ENCODE results near the gene CTDSPL. TPM values are rescaled to one million over a fixed set of nuclear protein-coding genes. Genes with fewer than 3 reads are reported as not detected.

CTDSPL gene
- total RNA-seq, 1 experiment from 2014 or later, result 14.0 TPM

- no TSS peak for BruUV-seq (replicated peaks)
- TF ChIP-seq EZH2 (IDR thresholded peaks at IDR 0.05; ENCODE audit: borderline replicate concordance, low read depth, low read length, poor library complexity, severe bottlenecking) (no peak), CTCF (conservative IDR thresholded peaks at IDR 0.05; ENCODE audit: low read depth, low read length) (no peak)
- POLR2A ChIA-PET (ENCODE audit: low non-redundant PET), result interaction anchor here (0.7 kb wide), 1 partner anchor 22 kb away, joined by 3 read pairs; no protein-coding TSS in a partner anchor
- peak; percentile 63 for DNase-seq (ENCODE audit: low spot score)
- CTCF ChIA-PET, result interaction anchor here (0.7 to 0.9 kb wide), 2 partner anchors 11 to 41 kb away, joined by 3 read pairs; no protein-coding TSS in a partner anchor
- intact Hi-C loops (cut with micrococcal nuclease; ENCODE audit: unreplicated experiment), result no loop called here
- H3K9me3 ChIP-seq (ENCODE audit: low read depth, low read length, poor library complexity, severe bottlenecking), result no peaks in the 10 kb centered on the region
- H3K4me3 ChIP-seq (ENCODE audit: low read depth, low read length, poor library complexity, severe bottlenecking), result no peak overlapping the region
- H3K27me3 ChIP-seq (replicated peaks; ENCODE audit: insufficient read depth, low read depth, low read length, poor library complexity), result no peaks in the 10 kb centered on the region
- H3K4me1 ChIP-seq (ENCODE audit: insufficient read depth, low read length, poor library complexity, severe bottlenecking), result peaks cover 51% of the 10 kb centered on the region
- H3K36me3 ChIP-seq (ENCODE audit: insufficient read depth, low read length, poor library complexity, severe bottlenecking), result no peaks in the 10 kb centered on the region
- H3K27ac ChIP-seq (ENCODE audit: low read depth, low read length, poor library complexity, severe bottlenecking), result peak overlapping the region; percentile 67
These were observed 94.4 kb downstream of the CTDSPL start for GRCh38 chr3:37955918-37956707.

GRCh38 chr3:37956723-37957538, 95.3 kb downstream of the CTDSPL start:
- POLR2A ChIA-PET (ENCODE audit: low non-redundant PET), result no interaction called here
- no peak overlapping the region for H3K4me3 ChIP-seq (ENCODE audit: low read depth, low read length, poor library complexity, severe bottlenecking)
- H3K4me1 ChIP-seq (ENCODE audit: insufficient read depth, low read length, poor library complexity, severe bottlenecking), result peaks cover 59% of the 10 kb centered on the region
- no peaks in the 10 kb centered on the region for H3K9me3 ChIP-seq (ENCODE audit: low read depth, low read length, poor library complexity, severe bottlenecking)
- H3K27ac ChIP-seq (ENCODE audit: low read depth, low read length, poor library complexity, severe bottlenecking), result peak overlapping the region; percentile 67
- DNase-seq (ENCODE audit: low spot score), result no peak
- no peak for TF ChIP-seq CTCF (conservative IDR thresholded peaks at IDR 0.05; ENCODE audit: low read depth, low read length)
- TF ChIP-seq EZH2 (IDR thresholded peaks at IDR 0.05; ENCODE audit: borderline replicate concordance, low read depth, low read length, poor library complexity, severe bottlenecking), result no peak
- CTCF ChIA-PET, result interaction anchor here (0.7 kb wide), 1 partner anchor 10 kb away, joined by 3 read pairs; no protein-coding TSS in a partner anchor
- intact Hi-C loops (cut with micrococcal nuclease; ENCODE audit: unreplicated experiment), result no loop called here
- H3K27me3 ChIP-seq (replicated peaks; ENCODE audit: insufficient read depth, low read depth, low read length, poor library complexity), result no peaks in the 10 kb centered on the region
- no peaks in the 10 kb centered on the region for H3K36me3 ChIP-seq (ENCODE audit: insufficient read depth, low read length, poor library complexity, severe bottlenecking)
- no TSS peak for BruUV-seq (replicated peaks)

- peaks cover 65% of the 10 kb centered on the region for H3K4me1 ChIP-seq (ENCODE audit: insufficient read depth, low read length, poor library complexity, severe bottlenecking)
- H3K27me3 ChIP-seq (replicated peaks; ENCODE audit: insufficient read depth, low read depth, low read length, poor library complexity), result no peaks in the 10 kb centered on the region
- no peaks in the 10 kb centered on the region for H3K36me3 ChIP-seq (ENCODE audit: insufficient read depth, low read length, poor library complexity, severe bottlenecking)
- H3K9me3 ChIP-seq (ENCODE audit: low read depth, low read length, poor library complexity, severe bottlenecking), result no peaks in the 10 kb centered on the region
- no peak for TF ChIP-seq EZH2 (IDR thresholded peaks at IDR 0.05; ENCODE audit: borderline replicate concordance, low read depth, low read length, poor library complexity, severe bottlenecking)
- TF ChIP-seq CTCF (conservative IDR thresholded peaks at IDR 0.05; ENCODE audit: low read depth, low read length), result no peak
- BruUV-seq (replicated peaks), result no TSS peak
- ChIA-PET POLR2A (ENCODE audit: low non-redundant PET) (no interaction called here), CTCF (no interaction called here)
- no peak overlapping the region for H3K4me3 ChIP-seq (ENCODE audit: low read depth, low read length, poor library complexity, severe bottlenecking)
- DNase-seq (ENCODE audit: low spot score), result no peak
- intact Hi-C loops (cut with micrococcal nuclease; ENCODE audit: unreplicated experiment), result no loop called here
- peak overlapping the region; percentile 67 for H3K27ac ChIP-seq (ENCODE audit: low read depth, low read length, poor library complexity, severe bottlenecking)
These were observed 95.9 kb downstream of the CTDSPL start for GRCh38 chr3:37957539-37957936.

Measured in A673 (cell line).